Stimulated activated CD8-positive, alpha-beta memory T cell treated with anti-CD3 and anti-CD28 coated beads, Interleukin-7, amount 100 ng/mL, for 1 hour (primary cell): ENCODE data around the gene HOXB3.
A peak's percentile ranks its signal among the peaks of the same experiment; 100 is the strongest.

Experiments
- DNase-seq, 2 donors: peaks; one replicate each; pipeline ENCODE4 v3.0.0-alpha.2; 2020; ENCODE audit warnings: low read depth in 2 of 2

HOXB3 gene

DNA sequence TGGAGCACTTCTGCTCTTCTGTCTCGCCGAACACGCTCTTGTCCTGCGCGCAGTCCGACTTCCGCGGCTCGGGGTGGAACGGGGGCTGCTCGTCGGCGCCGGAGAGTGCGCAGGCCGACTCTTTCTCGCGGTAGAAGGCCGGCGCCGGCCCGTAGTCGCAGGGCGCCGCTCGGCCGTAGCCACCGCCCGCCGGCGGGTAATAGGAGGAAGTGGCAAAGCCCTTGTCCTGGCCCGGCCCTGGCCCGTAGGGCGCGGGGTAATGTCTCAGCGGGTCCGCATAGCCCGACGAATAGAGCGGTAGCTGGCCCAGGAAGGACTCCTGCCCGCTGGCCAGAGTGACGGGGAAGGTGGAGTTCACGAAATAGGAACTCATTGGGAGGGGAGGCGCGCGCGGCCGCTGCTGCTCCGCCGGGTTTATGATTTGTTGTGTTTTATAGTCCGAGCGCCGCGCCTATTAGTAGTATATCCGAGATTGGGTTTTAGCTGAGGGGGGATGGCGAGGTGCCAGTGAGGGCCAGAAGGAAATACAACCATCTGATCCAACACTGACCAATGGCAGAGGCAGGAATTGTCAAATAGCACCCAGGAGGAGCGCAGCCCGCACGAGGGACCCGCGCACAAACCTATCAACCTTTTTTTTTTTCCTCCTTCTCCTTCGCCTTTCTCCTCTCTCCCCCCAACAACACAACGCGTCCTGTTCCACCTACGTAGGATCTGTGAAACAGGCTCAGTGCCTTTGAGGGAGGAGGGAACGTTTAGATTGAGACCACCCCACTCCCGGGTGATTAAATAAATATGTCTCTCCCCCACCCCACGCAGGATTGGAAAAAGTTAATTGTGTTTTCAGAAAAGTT, 8.0 kb upstream of the HOXB3 start:
- no peak for DNase-seq

GRCh38 chr17:48597528-48597777, 7.4 kb upstream of the HOXB3 start:
- DNase-seq, result no peak

DNA sequence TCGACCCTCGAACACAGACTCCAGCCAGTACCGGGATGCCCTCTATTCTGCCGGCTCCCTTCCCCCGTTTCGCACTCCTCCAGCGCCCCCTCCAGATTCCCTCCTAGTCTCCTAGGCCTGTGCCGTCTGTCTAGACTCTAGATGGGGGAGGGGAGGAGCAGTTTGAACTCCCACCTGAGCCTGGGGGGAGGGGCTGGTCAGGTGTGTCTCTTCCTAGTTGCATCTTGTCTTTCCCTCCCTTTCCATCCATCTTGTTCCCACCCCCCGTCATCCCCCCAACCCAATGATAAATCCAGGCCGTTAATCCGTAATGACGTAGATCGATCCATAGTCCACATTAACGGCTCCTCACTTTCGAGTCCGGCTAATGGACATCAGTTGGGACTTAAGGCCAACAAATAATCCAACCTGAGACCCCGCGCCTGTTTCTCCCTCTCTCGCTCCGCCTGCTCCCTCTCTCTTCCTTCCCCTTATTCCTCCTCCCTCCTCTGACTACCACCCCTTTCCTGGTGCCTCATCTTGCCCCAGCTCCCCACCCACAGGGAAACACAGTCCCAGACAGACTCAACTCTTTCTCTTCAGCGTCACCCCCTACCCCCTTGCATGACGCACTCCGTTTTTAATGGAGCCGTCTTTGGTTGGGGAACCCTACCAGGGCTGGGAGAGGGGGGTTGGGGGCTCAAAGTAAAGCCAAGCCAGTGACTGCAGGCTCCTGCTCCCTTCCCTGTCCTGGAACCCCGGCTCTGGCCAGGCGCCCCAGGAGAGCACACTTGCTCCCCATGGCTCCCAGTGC, 6.9 kb upstream of the HOXB3 start:
- DNase-seq, result no peak

DNA sequence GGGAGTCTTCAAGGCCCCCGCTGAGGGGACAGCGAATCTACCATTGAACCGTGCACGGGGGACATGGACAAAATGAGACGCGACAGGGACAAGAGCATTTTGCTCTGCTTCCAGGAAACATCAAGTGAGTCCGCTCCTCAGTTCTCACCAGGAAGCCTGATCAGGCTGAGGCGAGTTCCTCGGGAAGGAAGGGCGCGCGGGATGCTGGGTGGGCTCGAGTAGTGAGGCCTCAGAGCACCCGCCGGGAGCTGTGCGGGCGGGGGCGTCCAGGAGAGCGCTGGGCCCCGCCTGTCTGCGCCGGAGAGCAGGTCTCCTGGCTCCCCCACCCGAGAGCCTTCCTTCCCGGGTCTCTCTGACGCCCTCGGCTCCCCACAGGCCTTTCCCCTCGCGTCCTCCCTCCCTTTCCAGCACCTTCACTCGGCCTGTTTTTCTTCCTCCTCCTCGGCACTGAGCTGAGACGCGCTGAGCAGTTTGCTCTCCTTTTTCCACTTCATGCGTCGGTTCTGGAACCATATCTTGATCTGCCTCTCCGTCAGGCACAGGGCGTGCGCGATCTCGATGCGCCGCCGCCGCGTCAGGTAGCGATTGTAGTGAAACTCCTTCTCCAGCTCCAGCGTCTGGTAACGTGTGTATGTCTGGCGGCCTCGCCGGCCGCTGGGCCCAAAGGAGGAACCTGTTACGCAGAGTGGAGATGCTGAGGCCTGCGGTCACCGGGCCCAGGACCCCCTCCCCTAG, 6.1 kb upstream of the HOXB3 start:
- DNase-seq, result no peak

DNA sequence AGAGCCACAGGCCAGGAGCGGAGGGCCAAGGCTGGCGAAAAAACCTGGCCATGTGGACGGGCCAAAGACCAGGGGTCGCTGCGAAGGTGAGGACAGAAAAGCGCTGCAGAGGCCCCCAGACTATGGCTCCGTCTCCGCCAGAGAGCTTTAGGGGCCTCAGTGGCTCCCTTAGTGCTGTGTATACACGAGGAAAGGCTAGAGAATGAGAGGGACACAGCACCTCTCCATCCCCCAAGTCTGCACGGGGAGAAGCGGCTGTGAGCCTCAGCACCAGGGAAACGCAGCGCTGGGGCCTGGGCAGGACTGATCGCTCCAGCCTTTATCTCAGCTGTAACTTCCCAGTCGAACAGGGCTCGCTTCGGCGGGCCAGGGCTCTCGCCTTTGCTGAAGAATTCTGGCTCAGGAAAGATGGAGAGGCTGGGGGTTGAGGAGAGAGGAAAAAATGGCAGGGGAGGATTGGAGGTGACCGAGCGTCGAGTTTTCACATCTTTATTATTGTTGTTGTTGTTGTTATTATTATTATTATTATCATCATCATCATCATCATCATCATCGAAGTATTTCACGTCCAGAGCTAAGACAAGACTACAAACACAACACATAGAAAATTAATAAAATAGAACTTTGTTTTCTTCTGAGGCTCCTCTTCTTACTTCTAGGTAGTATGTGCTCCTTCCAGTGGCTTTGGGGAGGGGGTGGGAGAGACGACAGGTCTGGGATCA, 5.4 kb upstream of the HOXB3 start:
- DNase-seq, result no peak

- no peak for DNase-seq
These were observed 4.7 kb upstream of the HOXB3 start for GRCh38 chr17:48594538-48595277.

DNA sequence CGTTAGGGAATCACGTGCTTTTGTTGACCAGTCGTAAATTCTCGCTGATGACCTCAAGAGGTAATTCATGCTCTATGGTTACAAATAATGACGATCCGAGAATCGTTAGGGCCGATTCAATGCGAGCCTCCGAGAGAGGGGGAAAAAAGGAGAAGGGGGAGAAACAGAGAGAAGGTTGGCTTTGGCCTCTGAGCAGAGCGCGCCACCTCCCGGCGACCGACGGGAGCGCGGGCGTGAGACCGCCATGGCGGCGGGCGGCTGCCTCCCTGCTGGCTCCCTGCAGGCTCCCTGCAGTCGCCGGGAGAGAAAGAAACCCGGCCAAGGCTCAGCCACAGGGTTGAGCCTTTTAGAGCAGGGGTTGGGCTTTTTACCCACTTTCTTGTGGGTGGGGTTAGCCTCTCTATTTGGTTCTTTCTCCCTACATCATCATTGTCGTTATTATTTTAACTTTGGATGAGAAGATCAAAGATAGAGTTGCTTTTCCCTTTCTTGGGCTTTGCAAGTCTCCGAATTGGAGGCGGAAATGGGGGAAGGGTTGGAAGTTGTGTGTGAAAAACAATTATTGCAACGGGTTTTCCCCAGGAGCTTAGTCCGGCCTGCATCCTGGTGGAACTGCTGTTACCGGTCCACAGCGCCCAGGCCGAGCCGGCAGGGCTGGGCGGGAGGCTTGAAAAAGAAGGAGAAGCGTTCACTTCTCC, 3.9 kb upstream of the HOXB3 start:
- peak; percentile 58 to 63 for DNase-seq

- DNase-seq, result no peak
These were observed 3.2 kb upstream of the HOXB3 start, which contains the start of gene HOXB5 for GRCh38 chr17:48593126-48593829. TSS of gene HOXB5 (minus strand) at chr17:48593779. CDS start at chr17:48593682, 97 bp downstream.

DNA sequence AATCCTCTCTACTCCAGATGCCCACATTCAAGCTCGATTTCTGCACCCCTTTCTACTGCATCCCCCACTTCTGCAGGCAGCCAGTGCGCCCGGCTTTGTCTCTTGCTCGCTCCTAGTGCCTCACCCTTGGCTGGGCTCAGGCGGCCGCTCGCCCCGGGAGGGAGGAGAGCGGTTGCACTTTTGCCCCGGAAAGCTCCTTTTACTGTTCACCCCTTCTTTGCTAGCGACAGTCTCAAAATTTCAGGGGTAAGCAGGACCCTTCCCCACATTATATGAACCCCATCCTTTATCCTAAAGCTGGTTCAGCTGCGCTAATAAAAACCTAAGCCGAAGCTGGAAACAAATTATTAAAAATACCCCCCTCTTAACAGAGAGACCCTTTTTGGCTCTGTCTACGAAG, 2.5 kb upstream of the HOXB3 start:
- DNase-seq, result no peak

- no peak for DNase-seq
These were observed 2.0 kb upstream of the HOXB3 start for GRCh38 chr17:48592057-48592514.

- no peak for DNase-seq
These were observed 1.4 kb upstream of the HOXB3 start for GRCh38 chr17:48591255-48592056.

GRCh38 chr17:48590607-48591161, 643 bp upstream of the HOXB3 start:
- no peak for DNase-seq

DNA sequence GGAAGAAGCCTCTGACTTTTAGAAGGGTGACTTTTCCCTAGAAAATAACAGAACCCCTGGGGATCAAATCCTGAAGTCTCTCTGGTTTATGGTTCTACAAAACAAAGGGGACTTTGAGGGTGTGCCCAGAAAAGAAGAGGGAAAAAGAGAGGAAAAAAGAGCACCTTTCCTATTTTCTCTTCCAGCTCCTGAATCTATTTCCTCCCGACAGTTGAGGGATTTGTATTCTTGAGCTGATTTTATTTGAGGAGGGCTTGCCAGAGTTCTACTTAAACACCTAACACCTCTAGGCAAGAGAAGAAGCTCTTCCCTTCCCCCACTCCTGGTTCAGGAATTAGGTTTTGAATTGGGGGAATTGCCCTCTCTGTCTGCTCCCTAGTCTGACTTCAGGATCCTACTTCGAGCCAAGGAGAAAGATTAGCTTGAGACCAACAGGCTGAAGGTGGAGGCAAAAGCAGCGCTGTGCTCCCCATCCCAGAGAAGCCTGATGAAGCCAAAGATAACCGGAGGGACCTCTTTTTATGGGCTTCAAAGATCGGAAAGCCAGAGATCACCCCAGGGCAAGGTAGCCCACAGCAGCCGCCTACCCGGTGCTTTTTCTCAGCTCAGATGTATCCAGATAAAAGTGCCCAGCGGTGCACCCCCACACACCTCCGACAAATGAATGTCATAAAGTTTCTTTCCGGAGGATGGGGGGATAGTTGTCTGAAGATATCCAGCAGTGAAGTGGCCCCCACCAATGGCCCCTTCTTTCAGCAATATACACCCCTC, 796 bp downstream of the HOXB3 start:
- DNase-seq, result no peak

GRCh38 chr17:48588528-48588927, 1.5 kb downstream of the HOXB3 start:
- DNase-seq, result no peak

DNA sequence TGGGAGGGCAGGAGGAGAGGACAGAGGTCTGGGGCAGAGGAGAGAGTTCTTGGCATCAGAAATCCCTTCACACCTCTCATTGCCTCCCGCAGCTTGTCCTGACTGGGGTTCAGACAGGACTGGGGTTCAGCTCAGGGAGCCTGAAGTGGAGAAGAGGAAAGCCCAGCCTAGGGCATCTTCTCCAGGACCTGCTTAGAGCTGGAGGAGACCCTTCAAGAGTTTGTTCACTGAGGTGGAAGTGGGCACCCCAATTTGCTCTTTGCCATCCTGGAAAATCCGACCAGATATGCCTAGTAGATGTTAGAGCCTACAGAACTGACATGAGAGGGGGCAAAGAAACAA, 2.0 kb downstream of the HOXB3 start:
- no peak for DNase-seq

DNA sequence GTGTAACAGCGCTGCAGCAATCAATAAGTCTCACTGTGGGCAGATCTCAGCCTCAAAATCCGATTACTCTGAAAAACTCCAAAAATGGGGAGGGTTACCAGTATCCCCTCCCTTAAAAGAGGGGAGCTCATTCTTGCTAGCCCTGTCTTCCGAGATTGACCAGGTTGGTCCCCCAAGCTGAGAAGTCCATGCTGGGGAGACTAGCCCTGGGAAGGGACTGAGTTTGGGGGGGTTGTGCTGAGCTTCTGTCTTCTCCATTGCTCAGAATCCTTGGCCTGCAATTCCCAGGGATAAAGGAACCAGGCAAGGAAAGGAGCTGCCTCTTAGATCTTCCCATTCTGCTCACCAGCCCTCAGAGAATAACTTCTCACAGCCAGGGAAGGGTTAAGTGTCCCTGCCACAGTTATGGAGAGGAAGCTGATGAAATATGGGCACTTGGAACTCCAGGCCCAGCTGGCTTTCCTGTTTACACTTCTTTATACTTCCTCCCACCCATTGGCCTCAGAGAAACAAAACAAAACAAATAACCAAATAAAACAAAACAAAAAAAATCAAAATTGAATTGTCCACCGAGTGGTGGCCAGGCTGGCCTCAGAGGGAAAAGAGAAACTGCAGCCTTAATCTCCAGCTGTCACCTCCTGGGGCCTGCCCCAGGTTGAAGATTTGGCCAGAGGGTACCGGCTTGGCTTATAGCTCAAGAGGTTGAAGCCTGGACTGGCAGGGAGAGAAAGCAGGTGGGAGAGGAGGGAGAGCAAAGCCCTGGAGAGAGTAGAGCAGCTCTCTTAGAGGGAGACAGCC, 2.6 kb downstream of the HOXB3 start:
- no peak for DNase-seq
